Activated effector memory CD4-positive, alpha-beta T cell treated with Interleukin-2 at 50 U/mL for 16 hours (primary cell): ENCODE results near the gene LHX4.

Source experiments
- DNase-seq: peaks from one replicate; pipeline ENCODE4 v3.0.0-alpha.2; 2020

LHX4 gene

DNA sequence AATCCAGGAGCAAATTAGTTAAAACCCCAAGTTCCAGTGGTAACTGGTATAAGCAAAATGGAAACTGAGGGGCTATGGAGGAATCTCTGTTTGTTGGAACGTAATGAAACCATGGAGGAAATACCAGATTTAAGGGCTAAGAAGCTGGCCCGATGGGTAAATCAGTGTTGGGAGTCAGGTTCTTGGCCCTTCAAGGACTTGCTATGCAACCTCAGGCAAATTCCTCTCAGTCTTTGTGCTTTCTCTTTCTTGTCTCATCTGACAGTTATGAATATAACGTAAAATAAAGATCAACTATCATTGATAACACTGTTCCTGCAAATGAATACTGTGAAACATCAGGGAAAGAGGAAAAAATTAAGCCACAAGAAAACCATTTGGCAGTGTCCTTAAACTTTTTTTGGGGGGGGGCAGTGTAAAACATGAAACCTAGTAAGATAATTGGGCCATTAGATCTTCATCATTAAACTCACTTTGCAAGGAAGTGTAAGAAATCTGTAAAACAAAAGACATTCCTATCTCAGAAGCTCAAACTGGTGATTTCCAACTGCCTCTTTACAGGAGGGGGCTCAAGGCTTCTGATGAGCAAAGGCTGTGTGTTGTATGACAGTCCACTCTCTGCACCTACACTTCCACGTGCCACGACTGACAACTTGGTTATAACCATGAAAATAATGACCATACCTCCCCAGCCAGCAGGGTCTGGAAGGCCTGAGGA, 47.6 kb downstream of the LHX4 start:
- no peak for DNase-seq

GRCh38 chr1:180278194-180278515, 48.1 kb downstream of the LHX4 start:
- DNase-seq, result no peak

DNA sequence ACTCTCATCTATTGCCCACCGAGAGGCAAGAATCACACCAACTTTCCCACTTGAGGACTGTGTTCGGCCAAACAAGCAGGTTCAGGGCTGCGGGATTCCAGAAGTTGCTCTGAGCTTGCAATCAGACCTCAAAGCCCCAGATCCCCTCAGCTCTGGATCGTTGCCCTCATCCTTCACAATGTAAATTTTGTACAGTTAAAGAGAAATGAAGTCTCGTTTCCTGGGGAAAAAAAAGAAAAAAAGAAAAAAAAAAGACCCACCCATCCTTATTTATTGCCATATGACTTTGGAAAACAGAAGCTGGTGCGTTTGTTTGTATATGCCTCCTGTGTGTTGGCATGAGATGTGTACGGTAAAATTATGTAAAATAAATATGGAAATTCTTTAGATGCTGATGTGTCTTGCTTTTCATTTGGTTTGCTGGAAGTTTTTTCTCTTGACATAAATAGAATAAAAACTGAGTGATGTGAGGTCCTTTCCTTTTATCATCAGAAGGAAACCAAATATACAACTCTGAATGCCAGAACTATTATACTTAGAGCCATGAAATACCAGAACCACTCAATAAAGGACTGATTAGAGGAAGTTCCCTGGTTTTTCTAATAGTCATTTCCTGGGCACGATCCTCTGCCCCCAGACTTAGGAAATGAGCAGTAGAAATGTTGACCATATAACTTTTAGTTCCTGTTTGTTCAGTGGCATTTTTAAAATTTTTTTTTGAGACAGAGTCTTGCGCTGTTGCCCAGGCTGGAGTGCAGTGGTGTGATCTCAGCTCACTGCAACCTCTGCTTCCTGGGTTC, 48.7 kb downstream of the LHX4 start:
- no peak for DNase-seq

- DNase-seq, result no peak
Observed at GRCh38 chr1:180279651-180280050, 49.6 kb downstream of the LHX4 start.

DNA sequence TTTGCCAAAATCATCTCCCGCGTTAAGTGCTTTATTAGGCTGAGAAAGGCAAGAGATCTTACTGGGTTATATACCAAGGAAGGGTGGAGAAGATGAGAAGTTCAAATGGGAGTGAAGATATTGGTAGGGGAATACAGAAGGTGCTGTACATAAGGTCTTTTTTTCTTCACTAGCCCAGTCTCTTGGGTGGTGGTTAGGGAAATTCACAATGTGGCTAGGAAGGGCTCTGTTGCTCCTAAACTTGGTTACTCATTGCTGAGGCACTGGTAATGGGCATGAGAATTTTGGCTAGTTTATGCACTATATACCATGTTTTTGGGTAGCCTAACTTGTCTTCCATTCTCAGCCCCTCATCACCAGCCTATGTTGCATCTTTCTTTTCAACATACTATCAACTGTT, 50.6 kb downstream of the LHX4 start:
- DNase-seq, result no peak

DNA sequence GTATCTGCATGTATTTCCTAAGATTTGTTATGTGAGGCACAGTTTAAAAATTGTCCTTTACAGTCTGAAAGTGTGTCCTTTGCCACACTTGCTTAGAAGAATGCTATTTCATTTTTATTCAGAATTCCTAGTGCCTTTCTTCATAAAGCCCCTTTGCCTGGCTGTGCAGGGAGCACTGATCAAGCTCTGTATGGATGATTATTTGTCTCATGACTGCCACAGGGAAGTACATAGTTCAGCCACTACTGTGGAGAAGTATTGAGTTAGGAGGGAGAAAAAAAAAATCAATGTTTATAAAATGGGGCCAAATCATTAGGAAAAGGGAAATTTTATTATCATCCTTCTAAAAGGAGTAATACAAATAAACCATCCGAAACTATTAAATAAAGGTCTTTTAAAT, 51.4 kb downstream of the LHX4 start:
- DNase-seq, result no peak

GRCh38 chr1:180282401-180283044, 52.5 kb downstream of the LHX4 start:
- DNase-seq, result no peak

DNA sequence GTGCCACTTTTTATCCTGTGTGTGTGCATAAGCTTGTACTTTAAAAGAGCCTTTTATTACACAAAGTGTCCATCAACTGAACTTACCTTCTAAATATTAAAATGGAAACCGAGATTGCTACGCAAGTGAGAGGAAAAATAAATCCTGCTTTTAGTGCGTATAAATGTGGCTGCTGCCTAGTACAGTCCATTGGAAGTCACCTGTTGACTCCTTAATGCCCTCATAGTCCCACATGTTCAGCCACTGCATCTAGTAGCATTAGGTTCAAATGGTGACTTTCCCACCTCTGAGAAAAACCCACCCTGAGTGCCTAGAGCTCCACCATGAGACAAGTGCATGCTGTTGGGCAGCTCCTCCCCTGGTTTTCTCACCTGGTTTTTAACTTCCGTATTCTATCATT, 53.0 kb downstream of the LHX4 start:
- no peak for DNase-seq

DNA sequence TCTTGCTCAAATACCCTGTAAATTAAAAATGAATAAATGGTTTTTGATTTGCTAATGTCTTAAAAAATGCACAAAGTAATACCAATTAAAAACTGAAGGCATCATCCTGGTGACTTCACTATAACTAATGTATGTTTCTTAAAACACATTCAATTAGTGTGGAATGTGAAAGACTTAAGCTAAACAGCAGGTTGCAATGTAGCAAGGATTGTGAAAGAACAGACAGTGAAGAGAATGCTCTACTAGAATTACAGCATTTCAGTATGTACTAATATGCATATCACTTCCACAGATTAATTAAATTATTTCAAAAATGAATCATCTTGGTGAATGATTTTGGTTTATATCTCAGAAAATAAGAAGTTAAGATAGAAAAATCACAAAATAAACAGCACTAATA, 56.4 kb downstream of the LHX4 start:
- no peak for DNase-seq

- no peak for DNase-seq
Observed at GRCh38 chr1:180287988-180288705, 58.1 kb downstream of the LHX4 start.

DNA sequence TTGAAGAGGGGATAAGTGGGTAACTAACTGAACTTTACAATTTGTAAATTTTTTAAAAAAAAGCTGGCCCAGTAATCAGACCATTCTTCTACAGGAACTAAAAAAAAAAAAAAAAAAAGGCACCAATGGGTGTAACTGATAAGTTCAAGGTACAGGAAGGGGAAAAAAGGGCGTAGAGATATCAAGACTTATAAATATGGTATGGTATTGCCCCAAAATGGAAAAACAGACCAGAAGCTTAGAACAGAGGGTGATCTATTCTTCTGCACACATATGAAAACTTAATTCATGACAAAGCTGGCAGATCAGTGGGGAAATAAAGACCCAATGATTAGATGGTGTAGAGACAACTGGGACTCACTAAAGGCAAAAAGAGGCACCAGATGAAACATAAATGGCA, 58.9 kb downstream of the LHX4 start:
- DNase-seq, result no peak

DNA sequence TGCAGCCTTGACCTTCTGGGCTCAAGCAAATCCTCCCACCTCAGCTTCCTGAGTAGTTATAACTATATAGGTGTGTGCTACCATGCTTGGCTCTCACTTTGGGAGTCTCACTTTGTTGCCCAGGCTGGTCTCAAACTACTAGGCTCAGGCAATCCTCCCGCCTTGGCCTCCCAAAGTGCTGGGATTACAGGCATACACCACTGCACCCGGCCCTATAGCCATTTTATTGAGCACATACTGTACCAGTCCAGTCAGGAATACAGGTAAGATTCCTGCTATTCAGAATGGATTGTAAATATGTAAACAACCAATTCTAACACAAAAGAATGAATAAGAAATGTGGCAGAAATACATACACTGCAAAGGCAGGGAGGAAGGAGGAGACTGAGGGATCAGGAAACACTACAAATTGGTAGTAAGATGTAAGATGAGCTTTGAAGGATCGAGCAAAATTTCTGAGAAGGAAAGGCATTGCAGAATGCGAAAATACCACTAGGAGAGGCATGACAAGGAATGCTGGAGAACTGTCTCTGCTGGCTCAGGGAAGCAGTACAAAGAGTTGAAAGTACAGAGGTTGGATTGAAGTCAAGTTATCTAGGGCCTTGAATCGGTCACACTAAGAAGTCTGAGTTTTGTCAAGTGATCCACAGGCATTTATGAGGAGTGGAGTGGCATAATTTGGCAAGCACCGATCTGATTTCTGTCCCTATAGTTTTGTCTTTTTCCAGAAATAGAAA, 60.4 kb downstream of the LHX4 start:
- no peak for DNase-seq

DNA sequence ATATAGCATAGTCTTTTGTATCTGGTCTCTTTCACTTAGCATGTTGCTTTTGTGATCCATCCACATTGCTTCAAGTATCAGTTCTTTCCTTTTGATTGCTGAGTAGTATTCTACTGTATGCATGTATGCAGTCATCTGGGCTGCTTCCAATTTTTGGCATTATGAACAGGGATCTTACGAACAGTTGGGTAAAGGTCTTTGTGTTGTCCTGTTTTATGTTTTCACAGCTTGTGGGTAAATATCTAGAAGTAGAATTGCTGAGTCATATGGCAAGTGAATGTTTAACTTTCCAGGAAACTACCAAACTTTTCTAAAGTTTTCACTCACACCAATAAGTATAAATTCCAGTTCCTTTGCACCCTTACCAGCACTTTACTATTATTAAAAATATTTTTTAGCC, 60.9 kb downstream of the LHX4 start:
- DNase-seq, result no peak

GRCh38 chr1:180294711-180295110, 64.6 kb downstream of the LHX4 start:
- no peak for DNase-seq

DNA sequence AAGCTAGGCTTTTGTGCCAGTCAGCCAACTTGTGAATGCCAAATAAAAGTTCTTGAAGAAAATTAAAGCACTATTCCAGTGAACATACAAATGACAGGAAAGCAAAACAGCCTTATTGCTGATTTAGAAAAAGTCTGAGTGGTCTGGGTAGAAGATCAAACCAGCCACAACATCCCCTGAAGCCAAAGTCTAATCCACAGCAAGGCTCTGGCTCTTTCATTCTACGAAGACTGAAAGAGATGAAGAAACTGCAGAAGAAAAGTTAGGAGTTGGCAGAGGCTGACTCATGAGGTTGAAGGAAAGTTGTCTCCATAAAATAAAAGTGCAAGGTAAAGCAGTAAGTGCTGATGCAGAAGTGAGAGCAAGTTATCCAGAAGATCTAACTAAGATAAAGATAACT, 65.9 kb downstream of the LHX4 start:
- no peak for DNase-seq

- no peak for DNase-seq
Observed at GRCh38 chr1:180299479-180300221, 69.6 kb downstream of the LHX4 start.

GRCh38 chr1:180301135-180301742, 71.2 kb downstream of the LHX4 start:
- no peak for DNase-seq

GRCh38 chr1:180309338-180309737, 79.3 kb downstream of the LHX4 start:
- DNase-seq, result no peak

DNA sequence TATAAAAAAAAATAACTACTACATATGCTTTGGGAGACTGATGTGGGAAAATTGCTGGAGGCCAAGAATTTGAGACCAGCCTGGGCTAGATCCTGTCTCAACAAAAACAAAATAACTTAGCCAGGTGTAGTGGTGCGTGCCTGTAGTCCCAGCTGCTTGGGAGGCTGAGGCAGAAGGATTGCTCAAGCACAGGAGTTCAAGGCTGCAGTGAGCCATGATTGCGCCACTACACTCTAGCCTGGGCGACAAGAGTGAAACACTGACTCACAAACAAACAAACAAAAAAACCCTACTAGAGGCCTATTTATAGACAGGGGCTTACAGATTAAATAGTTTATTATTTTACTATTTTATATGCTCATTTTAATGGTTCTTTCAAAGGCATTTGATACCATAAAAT, 80.0 kb downstream of the LHX4 start:
- no peak for DNase-seq

DNA sequence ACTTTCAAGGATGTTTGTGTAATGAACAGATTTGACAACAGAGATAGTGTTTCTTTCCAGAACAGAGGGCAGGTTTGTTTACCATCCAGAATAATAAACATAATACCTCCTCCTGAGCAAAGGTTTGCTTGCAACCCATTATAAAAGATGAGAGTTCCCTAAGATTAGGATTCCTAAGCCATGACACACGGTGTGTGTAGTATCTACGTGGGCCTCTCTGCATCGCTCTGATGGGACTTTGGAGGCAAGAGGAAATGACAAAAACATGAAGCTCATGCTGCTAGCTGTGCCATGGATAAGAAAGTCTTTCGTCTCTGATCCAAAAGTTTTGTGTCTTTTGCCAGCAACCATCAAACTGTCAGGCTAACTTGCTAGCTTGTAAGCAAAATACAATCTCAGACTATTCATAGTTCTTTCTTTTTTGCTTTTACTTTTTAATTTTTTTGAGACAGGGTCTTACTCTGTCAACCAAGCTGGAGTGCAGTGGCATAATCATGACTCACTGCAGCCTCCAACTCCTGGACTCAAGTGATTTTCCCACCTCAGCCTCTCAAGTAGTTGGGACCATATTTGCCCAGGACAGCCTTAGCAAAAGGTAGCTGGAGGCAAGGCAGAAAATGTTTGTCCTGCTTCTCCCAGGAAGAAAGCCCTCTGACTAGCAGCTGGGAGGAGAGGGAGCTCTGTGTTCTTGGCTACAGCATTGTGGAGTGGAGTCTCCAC, 81.1 kb downstream of the LHX4 start:
- DNase-seq, result no peak

DNA sequence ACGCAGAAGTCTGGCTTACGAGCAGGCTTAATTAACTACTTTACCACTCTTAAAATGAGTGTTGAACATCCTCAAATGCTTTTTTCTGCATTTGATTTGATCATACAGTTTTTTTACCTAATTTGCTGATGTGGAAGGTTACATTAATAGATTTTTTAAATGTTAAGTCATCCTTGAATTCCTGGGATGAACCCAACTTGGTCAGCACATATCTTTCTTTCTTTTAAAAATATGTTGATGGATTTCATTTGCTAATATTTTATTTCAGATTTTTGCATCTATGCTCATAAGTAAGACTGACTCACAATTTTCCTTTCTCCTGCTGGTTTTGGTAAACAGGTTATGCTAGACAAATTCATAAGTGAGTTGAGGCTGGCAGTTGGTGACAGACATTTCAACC, 82.9 kb downstream of the LHX4 start:
- no peak for DNase-seq
